Measurements from ENCODE around the gene MRPL24. TPM values are rescaled to one million over a fixed set of nuclear protein-coding genes. Genes with fewer than 3 reads are reported as not detected.
A peak's percentile ranks its signal among the peaks of the same experiment; 100 is the strongest.

Gene MRPL24
- total and polyA plus RNA-seq, 9 of the 15 experiments (the other 6 are each of a cell fraction or from before 2014, with no cell fraction given): 74.3 to 267 (median 113) TPM

GRCh38 chr1:156740741-156741480 is at the start of gene MRPL24 (continued):
- TF ChIP-seq ZNF740 (CRISPR knock-in tag; IDR thresholded peaks at IDR 0.05) (no peak), ZNF740 (tag; IDR thresholded peaks at IDR 0.05) (no peak), RNF219 (CRISPR knock-in tag; IDR thresholded peaks at IDR 0.05) (no peak), ZNF324 (CRISPR knock-in tag; IDR thresholded peaks at IDR 0.05) (no peak), CBFA2T3 (IDR thresholded peaks at IDR 0.05) (no peak), TCF7L2 (IDR thresholded peaks at IDR 0.05; ENCODE audit: low read depth, low read length) (0 out of 2 replicates have a peak, but pooled peaks have one; percentile 33), RBM34 (IDR thresholded peaks at IDR 0.05; ENCODE audit: borderline replicate concordance, insufficient read depth, low read length) (no peak), BCL6 (CRISPR knock-in tag; IDR thresholded peaks at IDR 0.05) (no peak), CEBPB (tag; IDR thresholded peaks at IDR 0.05) (no peak), NR2F6 (CRISPR knock-in tag; IDR thresholded peaks at IDR 0.05) (0 out of 2 replicates have a peak, but pooled peaks have one; percentile 4), ZSCAN29 (IDR thresholded peaks at IDR 0.05) (peak; percentile 71), DLX4 (CRISPR knock-in tag; IDR thresholded peaks at IDR 0.05) (no peak), PTBP1 (IDR thresholded peaks at IDR 0.05; ENCODE audit: low read depth, low read length) (no peak), GTF2A2 (tag; IDR thresholded peaks at IDR 0.05) (no peak), TAF9B (IDR thresholded peaks at IDR 0.05; ENCODE audit: partially characterized antibody) (peak; percentile 38), TBL1XR1 (IDR thresholded peaks at IDR 0.05; ENCODE audit: low read length in 2 of 2) (peak in 1 of 2 experiments; percentile 44; a peak in 2 of 4 replicates), L3MBTL2 (IDR thresholded peaks at IDR 0.05) (peak; percentile 92), CHD4 (IDR thresholded peaks at IDR 0.05; ENCODE audit: insufficient read depth, insufficient replicate concordance, low read depth, low read length, poor library complexity, severe bottlenecking) (no peak), ZNF184 (CRISPR knock-in tag; IDR thresholded peaks at IDR 0.05) (no peak), NFIC (IDR thresholded peaks at IDR 0.05) (0 out of 2 replicates have a peak, but pooled peaks have one; percentile 23), SIX5 (IDR thresholded peaks at IDR 0.05; ENCODE audit: borderline replicate concordance in 1 of 2, insufficient read depth in 1 of 2, low read depth in 1 of 2, low read length in 2 of 2) (peak; percentile 96 to 98), MTF1 (CRISPR knock-in tag; IDR thresholded peaks at IDR 0.05; ENCODE audit: borderline replicate concordance) (no peak), NUFIP1 (IDR thresholded peaks at IDR 0.05; ENCODE audit: partially characterized antibody) (no peak), ZNF121 (CRISPR knock-in tag; conservative IDR thresholded peaks at IDR 0.05) (no peak), TCF7 (IDR thresholded peaks at IDR 0.05; ENCODE audit: borderline replicate concordance) (0 out of 2 replicates have a peak, but pooled peaks have one; percentile 15), ELK1 (CRISPR knock-in tag; IDR thresholded peaks at IDR 0.05) (no peak)
